Esophagus muscularis mucosa (tissue), 4 donors: ENCODE data around the gene CARF.

Source experiments
- EP300 ChIP-seq: sonication (generic); formaldehyde crosslinking; IDR thresholded peaks from one replicate; pipeline ENCODE4 v1.6.1; 2017; ENCODE audit warnings: antibody characterized with exemption
- POLR2A ChIP-seq: fragments of 450-650 bp; IDR thresholded peaks from one replicate; pipeline ENCODE4 v1.6.1; 2017; ENCODE audit warnings: antibody characterized with exemption, moderate library complexity, mild to moderate bottlenecking, low read depth
- POLR2AphosphoS5 ChIP-seq, 2 donors: sonication (generic); formaldehyde crosslinking; IDR thresholded peaks; one replicate each; pipeline ENCODE4 v1.6.1; 2017; ENCODE audit warnings: antibody characterized with exemption in 2 of 2
- TF ChIP-seq, protein P1 (sequence below), 3 experiments: fragments of 200-600 bp in 2 of 3; fragments of 450-650 bp in 1 of 3; sonication (generic) in 2 of 3; IDR thresholded peaks; one replicate each; pipeline ENCODE4 v1.5.1; 2017 to 2019; ENCODE audit warnings: antibody characterized with exemption in 3 of 3, mild to moderate bottlenecking in 2 of 3, moderate library complexity in 1 of 3

DNA sequence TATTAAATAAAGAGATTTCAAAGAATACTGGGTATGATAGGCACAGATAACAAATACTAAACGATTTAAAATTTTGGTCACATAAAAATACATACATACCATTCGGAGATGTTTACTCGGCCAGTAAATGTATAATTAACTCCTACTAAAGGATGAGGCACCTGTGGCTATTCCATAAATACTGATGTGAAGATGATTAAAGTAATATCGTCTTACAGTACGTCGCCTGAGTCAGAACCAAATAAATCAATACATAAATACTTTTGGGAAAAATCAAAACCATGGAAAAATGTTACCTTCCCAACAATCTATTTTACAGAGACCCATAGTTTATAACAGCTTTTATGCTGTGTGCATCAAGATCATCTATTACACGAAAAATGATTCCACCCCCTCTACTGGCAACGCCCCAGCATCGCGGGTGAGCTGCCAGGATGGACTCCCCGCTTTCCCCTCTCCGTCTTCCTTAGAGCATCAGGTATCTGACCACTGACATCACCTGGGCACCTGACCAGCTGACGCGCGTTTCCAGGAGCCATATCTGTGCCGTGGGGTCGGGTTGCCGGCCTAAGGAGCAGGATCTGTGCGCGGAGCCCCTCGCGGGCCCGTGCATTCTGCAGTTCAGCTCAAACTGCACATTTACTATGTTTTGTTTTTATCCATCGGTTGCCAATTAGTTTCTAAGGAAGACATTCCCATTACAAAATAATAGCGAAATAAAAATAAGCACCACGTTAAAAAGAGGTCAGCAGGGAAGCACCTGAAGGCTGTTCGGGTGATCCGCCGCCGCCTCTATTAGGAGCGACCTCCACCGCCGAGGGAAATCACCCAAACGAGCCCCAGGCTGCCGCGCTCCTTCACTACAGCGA lies 41.4 kb upstream of the CARF start:
- TF ChIP-seq, protein P1, sequence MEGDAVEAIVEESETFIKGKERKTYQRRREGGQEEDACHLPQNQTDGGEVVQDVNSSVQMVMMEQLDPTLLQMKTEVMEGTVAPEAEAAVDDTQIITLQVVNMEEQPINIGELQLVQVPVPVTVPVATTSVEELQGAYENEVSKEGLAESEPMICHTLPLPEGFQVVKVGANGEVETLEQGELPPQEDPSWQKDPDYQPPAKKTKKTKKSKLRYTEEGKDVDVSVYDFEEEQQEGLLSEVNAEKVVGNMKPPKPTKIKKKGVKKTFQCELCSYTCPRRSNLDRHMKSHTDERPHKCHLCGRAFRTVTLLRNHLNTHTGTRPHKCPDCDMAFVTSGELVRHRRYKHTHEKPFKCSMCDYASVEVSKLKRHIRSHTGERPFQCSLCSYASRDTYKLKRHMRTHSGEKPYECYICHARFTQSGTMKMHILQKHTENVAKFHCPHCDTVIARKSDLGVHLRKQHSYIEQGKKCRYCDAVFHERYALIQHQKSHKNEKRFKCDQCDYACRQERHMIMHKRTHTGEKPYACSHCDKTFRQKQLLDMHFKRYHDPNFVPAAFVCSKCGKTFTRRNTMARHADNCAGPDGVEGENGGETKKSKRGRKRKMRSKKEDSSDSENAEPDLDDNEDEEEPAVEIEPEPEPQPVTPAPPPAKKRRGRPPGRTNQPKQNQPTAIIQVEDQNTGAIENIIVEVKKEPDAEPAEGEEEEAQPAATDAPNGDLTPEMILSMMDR (IDR thresholded peaks at IDR 0.05), result peak in 1 of 3 experiments; percentile 34
- TF ChIP-seq POLR2A (no peak), EP300 (no peak), POLR2AphosphoS5 (IDR thresholded peaks at IDR 0.05) (peak; percentile 50 to 58)
